Measurements from ENCODE around the gene AAK1. TPM values are rescaled to one million over a fixed set of nuclear protein-coding genes. Genes with fewer than 3 reads are reported as not detected.

AAK1 gene
- total RNA-seq, 4 donors from 2014 or later: 42.5 to 55.9 (median 51.2) TPM

DNA sequence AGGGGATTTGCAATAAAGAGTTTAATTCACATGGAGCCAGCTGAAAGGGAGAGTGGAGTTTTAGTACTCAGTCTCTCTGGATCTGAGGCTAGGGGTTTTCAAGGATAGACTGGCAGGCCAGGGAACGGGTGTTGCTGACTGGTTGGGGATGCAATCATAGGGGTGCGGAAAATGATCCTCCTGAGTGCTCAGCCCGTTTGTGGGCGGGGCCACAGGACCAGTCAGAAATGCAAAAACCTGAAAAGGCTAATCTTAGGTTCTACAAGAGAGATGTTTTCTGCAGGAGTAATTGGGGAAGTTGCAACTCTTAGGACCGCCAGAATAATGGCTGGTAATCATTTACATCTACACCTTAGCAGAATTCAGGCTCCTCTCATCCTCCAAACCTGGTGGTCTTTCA lies 208.8 kb downstream of the AAK1 start:
- TF ChIP-seq, protein P1, sequence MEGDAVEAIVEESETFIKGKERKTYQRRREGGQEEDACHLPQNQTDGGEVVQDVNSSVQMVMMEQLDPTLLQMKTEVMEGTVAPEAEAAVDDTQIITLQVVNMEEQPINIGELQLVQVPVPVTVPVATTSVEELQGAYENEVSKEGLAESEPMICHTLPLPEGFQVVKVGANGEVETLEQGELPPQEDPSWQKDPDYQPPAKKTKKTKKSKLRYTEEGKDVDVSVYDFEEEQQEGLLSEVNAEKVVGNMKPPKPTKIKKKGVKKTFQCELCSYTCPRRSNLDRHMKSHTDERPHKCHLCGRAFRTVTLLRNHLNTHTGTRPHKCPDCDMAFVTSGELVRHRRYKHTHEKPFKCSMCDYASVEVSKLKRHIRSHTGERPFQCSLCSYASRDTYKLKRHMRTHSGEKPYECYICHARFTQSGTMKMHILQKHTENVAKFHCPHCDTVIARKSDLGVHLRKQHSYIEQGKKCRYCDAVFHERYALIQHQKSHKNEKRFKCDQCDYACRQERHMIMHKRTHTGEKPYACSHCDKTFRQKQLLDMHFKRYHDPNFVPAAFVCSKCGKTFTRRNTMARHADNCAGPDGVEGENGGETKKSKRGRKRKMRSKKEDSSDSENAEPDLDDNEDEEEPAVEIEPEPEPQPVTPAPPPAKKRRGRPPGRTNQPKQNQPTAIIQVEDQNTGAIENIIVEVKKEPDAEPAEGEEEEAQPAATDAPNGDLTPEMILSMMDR (IDR thresholded peaks at IDR 0.05; ENCODE audit: low read depth): no peak

DNA sequence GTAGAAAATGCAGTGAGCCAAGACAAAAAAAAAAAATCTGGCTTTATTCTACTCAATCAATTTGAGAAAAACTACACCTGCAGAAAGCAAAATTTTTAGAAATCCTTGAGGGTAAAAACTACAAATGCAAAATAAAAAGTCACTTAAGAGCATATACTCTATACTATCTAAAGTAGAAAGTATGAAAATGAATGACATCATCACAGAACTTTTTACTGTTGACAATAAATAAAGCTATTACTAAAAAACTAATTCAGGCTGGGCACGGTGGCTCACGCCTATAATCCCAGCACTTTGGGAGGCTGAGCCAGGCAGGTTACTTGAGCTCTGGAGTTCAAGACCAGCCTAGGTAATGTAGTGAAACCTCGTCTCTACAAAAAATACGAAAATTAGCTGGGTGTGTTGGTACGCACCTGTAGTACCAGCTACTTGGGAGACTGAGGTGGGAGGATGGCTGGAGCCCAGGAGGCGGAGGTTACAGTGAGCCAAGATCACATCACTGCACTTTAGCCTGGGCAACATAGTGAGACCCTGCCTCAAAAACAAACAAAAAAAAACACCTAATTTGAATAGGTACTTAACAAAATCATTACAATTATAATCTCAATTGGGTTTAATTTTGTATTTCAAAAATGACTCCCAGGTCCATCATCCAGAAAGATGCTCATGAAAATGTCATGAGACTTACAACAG lies 213.9 kb downstream of the AAK1 start:
- TF ChIP-seq, protein P1 (IDR thresholded peaks at IDR 0.05; ENCODE audit: low read depth): no peak

DNA sequence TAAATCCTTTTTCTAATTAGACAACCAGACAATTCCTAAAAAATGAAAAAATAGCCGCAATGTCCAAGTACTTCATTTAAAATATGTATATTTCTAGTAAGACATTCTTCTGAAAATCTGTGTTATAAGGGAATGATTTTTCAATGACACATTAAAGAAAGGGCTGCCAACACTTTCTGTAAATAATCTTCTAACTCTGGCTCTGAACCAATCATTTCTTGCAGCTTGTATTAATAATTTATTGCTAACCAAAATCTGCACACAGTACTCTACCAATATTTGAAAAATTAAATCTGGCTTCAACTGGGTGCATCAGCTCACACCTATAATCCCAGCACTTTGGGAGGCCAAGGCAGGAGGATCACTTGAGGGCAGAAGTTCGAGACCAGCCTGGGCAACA lies 214.6 kb downstream of the AAK1 start:
- TF ChIP-seq, protein P1 (IDR thresholded peaks at IDR 0.05; ENCODE audit: low read depth): no peak

DNA sequence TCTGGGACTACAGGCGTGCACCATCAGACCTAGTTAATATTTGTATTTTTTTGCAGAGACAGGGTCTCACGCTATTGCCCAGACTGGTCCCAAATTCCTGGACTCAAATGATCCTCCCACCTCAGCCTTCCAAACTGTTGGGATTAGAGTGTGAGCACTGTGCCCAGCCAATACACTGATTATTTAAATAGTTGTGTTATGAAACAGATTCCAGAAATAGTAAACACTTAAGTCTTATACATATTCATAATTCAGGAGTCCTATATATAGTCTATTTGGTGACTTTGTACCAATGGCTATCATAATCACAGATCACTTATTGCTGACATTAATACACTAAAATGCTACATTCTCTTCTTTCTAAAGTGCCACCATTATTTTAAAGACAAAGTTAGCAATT lies 219.1 kb downstream of the AAK1 start:
- TF ChIP-seq, protein P1 (IDR thresholded peaks at IDR 0.05; ENCODE audit: low read depth): no peak

DNA sequence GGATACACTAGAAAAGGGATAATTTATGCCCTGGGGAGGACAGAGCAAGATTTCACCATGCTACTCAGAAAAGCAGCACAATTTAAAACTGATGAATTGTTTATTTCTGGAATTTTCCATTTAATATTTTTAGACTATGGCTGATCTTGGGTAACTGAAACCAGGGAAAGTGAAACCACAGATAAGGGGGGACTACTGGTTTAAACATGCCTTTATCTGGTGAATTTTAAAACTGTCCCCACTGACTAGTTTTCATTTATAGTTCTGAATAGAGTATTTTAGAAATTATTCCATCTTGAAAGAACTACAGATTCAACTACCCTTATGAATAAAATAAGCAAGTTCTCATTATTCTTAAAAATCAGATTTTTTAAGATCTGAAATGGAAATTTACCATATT lies 221.3 kb downstream of the AAK1 start:
- TF ChIP-seq, protein P1 (IDR thresholded peaks at IDR 0.05; ENCODE audit: low read depth): no peak

DNA sequence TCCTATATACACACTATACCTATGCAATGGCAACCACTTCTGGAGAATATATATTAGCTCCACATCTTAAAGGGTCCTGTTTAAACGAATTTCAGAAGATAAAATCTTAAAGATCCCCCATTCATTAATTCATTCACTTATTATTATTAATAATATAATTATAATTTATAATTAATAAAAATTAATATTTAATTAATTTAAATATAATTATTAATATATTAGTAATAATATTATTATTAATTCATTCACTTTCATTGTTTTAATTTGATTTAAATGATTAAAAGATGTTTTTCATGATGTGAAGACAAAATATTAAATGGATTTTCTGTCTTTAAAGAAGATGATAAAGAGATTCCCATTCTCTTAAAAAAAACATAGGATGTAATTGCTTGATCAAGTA lies 227.4 kb downstream of the AAK1 start:
- TF ChIP-seq, protein P1 (IDR thresholded peaks at IDR 0.05; ENCODE audit: low read depth): no peak

Small RNA genes lying within 50 kb of the gene (small RNA-seq; reads per million reads assigned to genes)
- gene RN7SL604P (not detected), gene SNORA36C (not detected)

Other genes with a start within 250 kb of the AAK1 start
- 100 to 1,000 TPM in 2 of 4 donors, 10 to 100 TPM in 2; 82.3 to 206 (median 117) TPM for gene NFU1, start 206.3 kb downstream of the AAK1 start, total RNA-seq
- 100 to 1,000 TPM in 1 of 4 donors, 10 to 100 TPM in 3; 47.5 to 102 (median 71.0) TPM for gene ANXA4, start 98.4 kb upstream of the AAK1 start, total RNA-seq
- gene GMCL1, start 185.9 kb upstream of the AAK1 start, total RNA-seq: 10 to 100 TPM; 17.4 to 30.2 (median 20.6) TPM

Data from subcutaneous adipose tissue (tissue), 4 donors.